GM12878 (cell line): ENCODE data around the gene PPAT. TPM values are rescaled to one million over a fixed set of nuclear protein-coding genes. Genes with fewer than 3 reads are reported as not detected.

Experiments used
- ATAC-seq: fragments of 200-7000 bp; cut with Tn5 transposase; 3 replicates; pipeline ENCODE4 v1.9.1; 2020; ENCODE audit warnings: mild to moderate bottlenecking, moderate library complexity
- BruUV-seq: library from RNA; stranded (reverse); fragments of 400-500 nt; replicated peaks from 2 replicates; lab custom pipeline; 2021; lab: Mats Ljungman, UMichigan
- CTCF ChIA-PET: fragments of 300-600 bp; sonication (Branson Sonifier 250); formaldehyde crosslinking; extraction: SDS; loops from one replicate; lab custom pipeline; 2021; ENCODE audit warnings: inconsistent platforms; lab: Yijun Ruan, JAX
- POLR2A ChIA-PET: fragments of 350-600 bp; formaldehyde crosslinking; extraction: SDS; loops from one replicate; lab custom pipeline; 2021; ENCODE audit warnings: inconsistent platforms; lab: Charles Lee
- RAD21 ChIA-PET: fragments of 300-600 bp; sonication (Branson Sonifier 250); formaldehyde crosslinking; loops from one replicate; lab custom pipeline; 2023; ENCODE audit warnings: antibody characterized with exemption; ENCODE audit not compliant: unreplicated experiment; lab: Charles Lee
- SMC1A ChIA-PET: fragments of 300-600 bp; sonication (Branson Sonifier 250); formaldehyde crosslinking; loops from one replicate; lab custom pipeline; 2023; ENCODE audit not compliant: unreplicated experiment, uncharacterized antibody; lab: Charles Lee
- DNase-seq: peaks from one replicate; pipeline ENCODE4 v3.0.0-alpha.2; 2011; ENCODE audit warnings: low read depth, low spot score
- FAIRE-seq: peaks from 3 replicates; lab custom pipeline; 2011; peaks lifted over from hg19 to GRCh38; lab: Jason Lieb, UNC
- H2AFZ ChIP-seq: 2 replicates; pipeline ENCODE4 v1.6.0; 2011; ENCODE audit warnings: low read depth, low read length, control low read depth; ENCODE audit not compliant: control insufficient read depth
- H3K27ac ChIP-seq: 2 replicates; pipeline ENCODE4 v1.5.1; 2011; ENCODE audit warnings: control low read depth; ENCODE audit not compliant: control insufficient read depth, insufficient read depth
- H3K27me3 ChIP-seq, 2 experiments: replicated peaks in 1 of 2; 2 replicates each; pipeline versions ENCODE4 v1.6.0 to v1.6.1; 2011; ENCODE audit warnings: low read length in 1 of 2; ENCODE audit not compliant: control insufficient read depth in 2 of 2, insufficient read depth in 2 of 2
- H3K36me3 ChIP-seq, 2 experiments: 2 replicates each; pipeline ENCODE4 v1.5.1; 2011; ENCODE audit warnings: low read length in 1 of 2; ENCODE audit not compliant: control insufficient read depth in 2 of 2, insufficient read depth in 2 of 2
- H3K4me1 ChIP-seq: 2 replicates; pipeline ENCODE4 v1.6.1; 2011; ENCODE audit warnings: mild to moderate bottlenecking, low read length, moderate library complexity, mixed read lengths; ENCODE audit not compliant: control insufficient read depth, insufficient read depth
- H3K4me2 ChIP-seq: 2 replicates; pipeline ENCODE4 v1.6.0; 2011; ENCODE audit warnings: control low read depth; ENCODE audit not compliant: control insufficient read depth, insufficient read depth
- H3K4me3 ChIP-seq: fragments of 200-600 bp; sonication (generic); 2 replicates; pipeline ENCODE4 v1.5.1; 2016
- H3K79me2 ChIP-seq: 2 replicates; pipeline ENCODE4 v1.6.0; 2011; ENCODE audit warnings: low read length; ENCODE audit not compliant: control insufficient read depth, insufficient read depth
- H3K9ac ChIP-seq: 2 replicates; pipeline ENCODE4 v1.8.0; 2011; ENCODE audit warnings: low read length, control low read depth, mixed read lengths; ENCODE audit not compliant: control insufficient read depth, insufficient read depth
- H3K9me3 ChIP-seq: replicated peaks from 3 replicates; pipeline ENCODE4 v1.5.1; 2011; ENCODE audit warnings: mild to moderate bottlenecking, low read length; ENCODE audit not compliant: control insufficient read depth, insufficient read depth
- H4K20me1 ChIP-seq: 2 replicates; pipeline ENCODE4 v1.6.0; 2011; ENCODE audit not compliant: control insufficient read depth, insufficient read depth
- BACH1 ChIP-seq: fragments of 450-650 bp; IDR thresholded peaks from 2 replicates; pipeline ENCODE4 v1.6.1; 2017; ENCODE audit warnings: mild to moderate bottlenecking, borderline replicate concordance
- BCL3 ChIP-seq: IDR thresholded peaks from 2 replicates; pipeline ENCODE4 v1.6.1; 2011; ENCODE audit warnings: borderline replicate concordance, low read depth, mild to moderate bottlenecking, moderate library complexity, low read length; ENCODE audit not compliant: insufficient read depth, poor library complexity, severe bottlenecking
- CBX5 ChIP-seq: sonication (generic); IDR thresholded peaks from 2 replicates; pipeline ENCODE4 v1.6.1; 2016; ENCODE audit warnings: low read depth, moderate library complexity, mild to moderate bottlenecking, inconsistent platforms
- CHD4 ChIP-seq: fragments of 200-600 bp; sonication (generic); IDR thresholded peaks from 2 replicates; pipeline ENCODE4 v1.6.1; 2016; ENCODE audit warnings: mild to moderate bottlenecking
- CREM ChIP-seq: IDR thresholded peaks from 2 replicates; pipeline ENCODE4 v1.6.1; 2014; ENCODE audit warnings: antibody characterized with exemption, low read depth
- ESRRA ChIP-seq: IDR thresholded peaks from 2 replicates; pipeline ENCODE4 v1.6.1; 2012; ENCODE audit warnings: mild to moderate bottlenecking, low read length, improper control_type of control experiment
- EZH2 ChIP-seq: IDR thresholded peaks from 2 replicates; pipeline ENCODE4 v1.6.1; 2012; ENCODE audit warnings: low read depth, mild to moderate bottlenecking, control low read depth, inconsistent platforms, low read length, borderline replicate concordance; ENCODE audit not compliant: control insufficient read depth
- KAT2A ChIP-seq: conservative IDR thresholded peaks from 2 replicates; pipeline ENCODE4 v1.6.1; 2011; ENCODE audit warnings: low read depth, low read length; ENCODE audit not compliant: control insufficient read depth
- KDM1A ChIP-seq: fragments of 200-600 bp; sonication (generic); IDR thresholded peaks from 2 replicates; pipeline ENCODE4 v1.6.1; 2016; ENCODE audit warnings: borderline replicate concordance
- MAX ChIP-seq: IDR thresholded peaks from 2 replicates; pipeline ENCODE4 v1.6.1; 2012; ENCODE audit warnings: low read depth, low read length, improper control_type of control experiment
- MYB ChIP-seq: fragments of 150-350 bp; IDR thresholded peaks from 2 replicates; pipeline ENCODE4 v1.6.1; 2014; ENCODE audit warnings: mild to moderate bottlenecking, low read depth, low read length, borderline replicate concordance
- NFYA ChIP-seq: IDR thresholded peaks from 2 replicates; pipeline ENCODE4 v1.6.1; 2011; ENCODE audit warnings: low read depth, mild to moderate bottlenecking, low read length, improper control_type of control experiment, borderline replicate concordance
- SREBF2 ChIP-seq: IDR thresholded peaks from 2 replicates; pipeline ENCODE4 v1.6.1; 2012; ENCODE audit warnings: mild to moderate bottlenecking, low read length
- SUZ12 ChIP-seq: fragments of 200-600 bp; sonication (generic); IDR thresholded peaks from one replicate; pipeline ENCODE4 v1.6.1; 2018; ENCODE audit warnings: antibody characterized with exemption, mild to moderate bottlenecking; ENCODE audit not compliant: unreplicated experiment
- YY1 ChIP-seq: IDR thresholded peaks from 2 replicates; pipeline ENCODE4 v1.6.1; 2011; ENCODE audit warnings: low read depth, mild to moderate bottlenecking, low read length
- WGBS: methylation state at CpG from one replicate; pipeline ENCODE4 v1.1.6; 2016; ENCODE audit warnings: low lambda C conversion rate; ENCODE audit not compliant: insufficient replicate concordance, insufficient coverage; ENCODE audit errors: missing lambda C conversion rate; 5-methylcytosine and 5-hydroxymethylcytosine counted together
- in situ Hi-C: fragments of 300-500 bp; cut with MboI; formaldehyde crosslinking; loops from 9 replicates; pipeline ENCODE4 v1.14.3; 2018; ENCODE audit warnings: mixed read lengths
- intact Hi-C: fragments of 100-400 bp; cut with micrococcal nuclease; formaldehyde crosslinking; loops from one replicate; pipeline ENCODE4 v1.14.2; 2022; ENCODE audit not compliant: unreplicated experiment
- polyA plus RNA-seq, 11 experiments: library from polyadenylated mRNA; depleted of rRNA in 4 of 11; unstranded in 6 of 11; stranded (reverse) in 5 of 11; fragments of >200 nt; fragmentation: Nextera tagmentation in 4 of 11; fragmentation: Illumina TruSeq in 1 of 11; extraction: Ambion mirVana in 4 of 11; extraction: Trizol in 1 of 11; gene quantifications; 1 replicate in 1 of 11; 2 replicates in 10 of 11; pipeline versions ENCODE4 v1.2.1 to v1.2.3, GENCODE V29; 2011 to 2016; ENCODE audit warnings: inconsistent platforms in 2 of 11, missing spikeins in 2 of 11, low read depth in 1 of 11
- total RNA-seq, 4 experiments: library from RNA; depleted of rRNA in 3 of 4; stranded (reverse); fragments of >200 nt in 3 of 4; fragmentation: Illumina TruSeq in 1 of 4; extraction: Trizol in 1 of 4; gene quantifications; 2 replicates each; pipeline versions ENCODE4 v1.2.1 to v1.2.3, GENCODE V29; 2013 to 2021

The PPAT gene
- total and polyA plus RNA-seq, 10 of the 15 experiments (the other 5 are each of a cell fraction or from before 2014, with no cell fraction given), result 24.9 to 50.7 (median 38.0) TPM

- peaks cover 0 to 6% of the 10 kb centered on the region in 2 experiments for H3K36me3 ChIP-seq
- in situ Hi-C loops (no loop called here), intact Hi-C loops (loop anchor here (2.0 kb wide), 1 partner anchor 29 kb away; the partner anchor contains the start of gene PAICS)
- whole genome bisulfite sequencing, result 80% methylated on average over 10 of the region's 10 CpGs
- H3K9ac ChIP-seq, result peak overlapping the region; percentile 79; the same call in 1 of the 2 replicates
- peak overlapping the region; percentile 89 for H3K4me3 ChIP-seq
- ChIA-PET RAD21 (interaction anchor here (0.8 to 2.6 kb wide), 3 partner anchors 27 to 442 kb away, joined by 3 to 19 read pairs (median 8); partner anchors contain the start of genes PAICS, PPAT and REST), POLR2A (interaction anchor here (0.5 to 1.9 kb wide), 9 partner anchors 15 to 512 kb away, joined by 3 to 15 read pairs (median 4); partner anchors contain the start of genes AASDH, NOA1, PAICS and PPAT), CTCF (interaction anchor here (1.2 to 1.6 kb wide), 5 partner anchors 20 to 518 kb away, joined by 3 to 7 read pairs (median 4); partner anchors contain the start of genes PAICS and PPAT), SMC1A (interaction anchor here (0.6 to 3.2 kb wide), 7 partner anchors 15 to 512 kb away, joined by 3 to 19 read pairs (median 3); no protein-coding TSS in a partner anchor)
- peaks cover 7% of the 10 kb centered on the region; the same call in 1 of the 2 replicates for H3K4me1 ChIP-seq
- FAIRE-seq (no peak), ATAC-seq (no peak), DNase-seq (no peak)
- no peak overlapping the region for H2AFZ ChIP-seq
- no peaks in the 10 kb centered on the region for H4K20me1 ChIP-seq
- H3K27ac ChIP-seq, result no peak overlapping the region; the same call in 1 of the 2 replicates
- no TSS peak for BruUV-seq
- no peaks in the 10 kb centered on the region for H3K27me3 ChIP-seq
- H3K9me3 ChIP-seq, result no peaks in the 10 kb centered on the region
- H3K79me2 ChIP-seq, result peaks cover 59% of the 10 kb centered on the region
- no peak for TF ChIP-seq SUZ12
- no peak for TF ChIP-seq EZH2
- TF ChIP-seq MAX, result no peak
- TF ChIP-seq BACH1, result no peak
- TF ChIP-seq MYB, result no peak
- no peak for TF ChIP-seq KAT2A
- no peak for TF ChIP-seq CREM
- no peak for TF ChIP-seq KDM1A
- no peak for TF ChIP-seq NFYA
- no peak for TF ChIP-seq BCL3
- no peak for TF ChIP-seq CBX5
- TF ChIP-seq YY1, result no peak
- no peak for TF ChIP-seq ESRRA
- no peak for TF ChIP-seq SREBF2
- TF ChIP-seq CHD4, result no peak
- TF ChIP-seq, all 136 proteins: peak for 0
- H3K4me2 ChIP-seq, result peak overlapping the region; percentile 97
These were observed 30.3 kb upstream of the PPAT start for GRCh38 chr4:56465599-56466295.
